Astrocyte (in vitro differentiated cells and primary cell): ENCODE measurements around the gene UVRAG. TPM values are rescaled to one million over a fixed set of nuclear protein-coding genes. Genes with fewer than 3 reads are reported as not detected.

Source experiments
- DNase-seq: peaks from one replicate; pipeline ENCODE4 v3.0.0-alpha.2; 2010; ENCODE audit warnings: low read depth
- FAIRE-seq: peaks from 2 replicates; lab custom pipeline; 2011; peaks lifted over from hg19 to GRCh38; lab: Jason Lieb, UNC
- H2AFZ ChIP-seq: 2 replicates; pipeline ENCODE4 v1.6.0; 2012; ENCODE audit warnings: low read depth, low read length, inconsistent platforms
- H3K27ac ChIP-seq: 2 replicates; pipeline ENCODE4 v1.5.1; 2011; ENCODE audit warnings: low read depth, low read length, inconsistent platforms
- H3K27me3 ChIP-seq: 2 replicates; pipeline ENCODE4 v1.6.0; 2011; ENCODE audit warnings: low read length, inconsistent platforms; ENCODE audit not compliant: insufficient read depth
- H3K36me3 ChIP-seq: 2 replicates; pipeline ENCODE4 v1.5.1; 2011; ENCODE audit warnings: low read length, inconsistent platforms; ENCODE audit not compliant: insufficient read depth
- H3K4me1 ChIP-seq: 2 replicates; pipeline ENCODE4 v1.5.1; 2011; ENCODE audit warnings: low read length, inconsistent platforms; ENCODE audit not compliant: insufficient read depth
- H3K4me2 ChIP-seq: 2 replicates; pipeline ENCODE4 v1.6.0; 2012; ENCODE audit warnings: low read length, inconsistent platforms
- H3K4me3 ChIP-seq: 2 replicates; pipeline ENCODE4 v1.5.1; 2011; ENCODE audit warnings: low read depth, mild to moderate bottlenecking, low read length, inconsistent platforms; ENCODE audit not compliant: insufficient read depth
- H3K79me2 ChIP-seq: 2 replicates; pipeline ENCODE4 v1.6.0; 2012; ENCODE audit warnings: mild to moderate bottlenecking, low read length, inconsistent platforms; ENCODE audit not compliant: insufficient read depth
- H3K9ac ChIP-seq: 2 replicates; pipeline ENCODE4 v1.6.0; 2012; ENCODE audit warnings: mild to moderate bottlenecking, low read length, inconsistent platforms
- H3K9me3 ChIP-seq: 2 replicates; pipeline ENCODE4 v1.5.1; 2012; ENCODE audit warnings: low read depth, mild to moderate bottlenecking, low read length, inconsistent platforms; ENCODE audit not compliant: insufficient read depth
- H4K20me1 ChIP-seq: 2 replicates; pipeline ENCODE4 v1.6.0; 2012; ENCODE audit warnings: low read length, inconsistent platforms; ENCODE audit not compliant: insufficient read depth
- H3K27ac Mint-ChIP-seq: one replicate; pipeline ENCODE4 v1.8.0; 2021; ENCODE audit warnings: mild to moderate bottlenecking, mixed read lengths; ENCODE audit not compliant: unreplicated experiment
- H3K27me3 Mint-ChIP-seq: one replicate; pipeline ENCODE4 v1.8.0; 2021; ENCODE audit warnings: low read depth, mixed read lengths; ENCODE audit not compliant: unreplicated experiment
- H3K36me3 Mint-ChIP-seq: one replicate; pipeline ENCODE4 v1.8.0; 2021; ENCODE audit warnings: low read depth, mixed read lengths; ENCODE audit not compliant: unreplicated experiment
- H3K4me1 Mint-ChIP-seq: one replicate; pipeline ENCODE4 v1.8.0; 2021; ENCODE audit warnings: low read depth, mixed read lengths; ENCODE audit not compliant: unreplicated experiment
- H3K4me3 Mint-ChIP-seq: one replicate; pipeline ENCODE4 v1.8.0; 2021; ENCODE audit warnings: mild to moderate bottlenecking, moderate library complexity, mixed read lengths; ENCODE audit not compliant: unreplicated experiment
- H3K9me3 Mint-ChIP-seq: one replicate; pipeline ENCODE4 v1.8.0; 2021; ENCODE audit warnings: mild to moderate bottlenecking, mixed read lengths; ENCODE audit not compliant: unreplicated experiment
- CTCF ChIP-seq: IDR thresholded peaks from 2 replicates; pipeline ENCODE4 v1.5.1; 2011; ENCODE audit warnings: low read depth, mild to moderate bottlenecking, inconsistent platforms, low read length, moderate library complexity; ENCODE audit not compliant: insufficient read depth
- EZH2 ChIP-seq: IDR thresholded peaks from 2 replicates; pipeline ENCODE4 v1.6.1; 2012; ENCODE audit warnings: mild to moderate bottlenecking, low read length, inconsistent platforms; ENCODE audit not compliant: insufficient read depth
- total RNA-seq: library from RNA; stranded (reverse); gene quantifications from 2 replicates; pipeline ENCODE4 v1.2.1, GENCODE V29; 2021

UVRAG gene
- total RNA-seq, 1 donor from 2014 or later: 15.3 TPM

GRCh38 chr11:75911459-75911858 lies 96.4 kb downstream of the UVRAG start:
- no peak for TF ChIP-seq CTCF
- no peak for TF ChIP-seq EZH2
- Mint-ChIP-seq H3K36me3 (peaks cover 7% of the 10 kb centered on the region), H3K27ac (no peak overlapping the region), H3K4me3 (no peak overlapping the region), H3K9me3 (no peaks in the 10 kb centered on the region), H3K27me3 (no peaks in the 10 kb centered on the region), H3K4me1 (peaks cover 3% of the 10 kb centered on the region)
- no peaks in the 10 kb centered on the region for H3K36me3 ChIP-seq
- no peak overlapping the region for H3K27ac ChIP-seq
- no peaks in the 10 kb centered on the region for H3K4me1 ChIP-seq
- H4K20me1 ChIP-seq: peaks cover 1% of the 10 kb centered on the region
- H3K4me2 ChIP-seq: no peak overlapping the region
- DNase-seq: no peak
- H3K9me3 ChIP-seq: no peaks in the 10 kb centered on the region
- no peak overlapping the region for H3K4me3 ChIP-seq
- H3K79me2 ChIP-seq: no peaks in the 10 kb centered on the region
- no peak overlapping the region for H2AFZ ChIP-seq
- FAIRE-seq: no peak
- no peak overlapping the region for H3K9ac ChIP-seq
- H3K27me3 ChIP-seq: no peaks in the 10 kb centered on the region

DNA sequence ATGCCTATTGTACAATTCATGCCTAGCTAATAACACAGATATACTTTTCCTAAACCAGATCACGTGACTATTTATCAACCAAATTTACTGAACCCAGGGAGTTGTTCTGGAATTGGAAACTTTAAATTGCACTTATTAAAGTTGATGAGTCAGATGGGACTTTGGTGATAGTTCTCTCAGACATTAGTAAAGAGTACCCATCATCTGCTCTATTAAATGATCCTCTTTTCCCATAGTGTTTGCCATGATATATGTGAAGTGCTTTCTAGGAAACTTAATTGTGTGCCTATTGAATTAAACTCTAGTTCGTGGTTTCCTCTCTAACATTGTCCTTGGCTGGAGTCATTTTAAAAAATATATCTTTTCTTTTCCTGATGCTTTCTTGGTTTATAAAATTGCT lies 99.0 kb downstream of the UVRAG start:
- DNase-seq (no peak), FAIRE-seq (peak; percentile 29)
- no peaks in the 10 kb centered on the region for H3K9me3 ChIP-seq
- no peak for TF ChIP-seq EZH2
- TF ChIP-seq CTCF: no peak
- no peaks in the 10 kb centered on the region for H3K27me3 Mint-ChIP-seq
- H3K4me1 Mint-ChIP-seq: peaks cover 3% of the 10 kb centered on the region
- H4K20me1 ChIP-seq: peaks cover 4% of the 10 kb centered on the region
- H3K4me3 Mint-ChIP-seq: no peak overlapping the region
- no peaks in the 10 kb centered on the region for H3K4me1 ChIP-seq
- no peak overlapping the region for H3K9ac ChIP-seq
- H3K4me2 ChIP-seq: no peak overlapping the region
- no peaks in the 10 kb centered on the region for H3K79me2 ChIP-seq
- no peaks in the 10 kb centered on the region for H3K9me3 Mint-ChIP-seq
- H3K36me3 Mint-ChIP-seq: peaks cover 9% of the 10 kb centered on the region
- no peak overlapping the region for H3K27ac Mint-ChIP-seq
- H3K4me3 ChIP-seq: no peak overlapping the region
- no peaks in the 10 kb centered on the region for H3K36me3 ChIP-seq
- no peak overlapping the region for H3K27ac ChIP-seq
- no peak overlapping the region for H2AFZ ChIP-seq
- no peaks in the 10 kb centered on the region for H3K27me3 ChIP-seq

DNA sequence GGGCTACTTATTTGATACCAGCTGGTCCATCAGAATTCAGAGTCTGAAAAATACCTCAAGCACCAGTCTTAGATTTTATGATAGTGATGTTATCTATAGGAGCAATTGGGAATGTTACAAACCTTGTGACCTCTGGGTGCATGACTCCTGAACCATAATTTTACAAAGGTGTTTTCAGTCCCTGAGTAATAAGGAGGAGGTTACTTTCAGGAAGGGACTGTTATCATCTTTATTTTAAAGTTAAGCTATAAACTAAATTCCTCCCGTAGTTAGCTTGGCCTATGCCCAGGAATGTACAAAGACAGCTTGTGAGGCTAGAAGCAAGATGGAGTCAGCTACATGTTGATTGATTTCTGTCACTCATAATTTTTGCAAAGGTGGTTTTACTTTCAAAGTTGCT lies 101.9 kb downstream of the UVRAG start:
- Mint-ChIP-seq H3K9me3 (no peaks in the 10 kb centered on the region), H3K27ac (no peak overlapping the region), H3K36me3 (peaks cover 9% of the 10 kb centered on the region), H3K4me3 (no peak overlapping the region), H3K27me3 (no peaks in the 10 kb centered on the region), H3K4me1 (no peaks in the 10 kb centered on the region)
- no peaks in the 10 kb centered on the region for H3K9me3 ChIP-seq
- DNase-seq (no peak), FAIRE-seq (no peak)
- no peaks in the 10 kb centered on the region for H3K4me1 ChIP-seq
- H3K4me2 ChIP-seq: no peak overlapping the region
- H4K20me1 ChIP-seq: peaks cover 4% of the 10 kb centered on the region
- H3K27me3 ChIP-seq: no peaks in the 10 kb centered on the region
- H3K27ac ChIP-seq: no peak overlapping the region
- H3K79me2 ChIP-seq: no peaks in the 10 kb centered on the region
- H3K36me3 ChIP-seq: no peaks in the 10 kb centered on the region
- no peak overlapping the region for H3K9ac ChIP-seq
- H2AFZ ChIP-seq: no peak overlapping the region
- no peak overlapping the region for H3K4me3 ChIP-seq
- TF ChIP-seq CTCF (no peak), EZH2 (no peak)
